GM19397 (cell line): ENCODE data around the gene SCNM1.
"Not testable (repeated sequence)": the region's sequence is repeated elsewhere in the genome, so short reads cannot be mapped to it uniquely, and the experiment has no call there.

Source experiments
- ATAC-seq: cut with Tn5 transposase; IDR thresholded peaks from one replicate; pipeline ENCODE4 v1.9.1; 2021; ENCODE audit warnings: mild to moderate bottlenecking, moderate library complexity; ENCODE audit not compliant: unreplicated experiment

The SCNM1 gene

DNA sequence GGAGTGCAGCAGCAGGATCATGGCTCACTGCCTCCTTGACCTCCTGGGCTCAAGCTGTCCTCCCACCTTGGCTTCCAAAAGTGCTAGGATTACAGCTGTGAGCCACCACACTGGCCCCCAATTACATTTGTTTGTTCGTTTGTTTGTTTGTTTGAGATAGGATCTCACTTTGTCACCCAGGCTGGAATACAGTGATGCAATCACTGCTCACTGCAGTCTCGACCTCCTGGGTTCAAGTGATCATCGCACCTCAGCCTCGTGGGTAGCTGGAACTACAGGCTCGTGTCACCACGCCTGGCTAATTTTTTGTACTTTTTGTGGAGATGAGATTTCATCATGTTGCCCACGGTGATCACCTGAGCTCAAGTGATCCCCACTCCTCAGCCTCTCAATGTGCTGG is 26.1 kb downstream of the SCNM1 start:
- ATAC-seq: no peak

DNA sequence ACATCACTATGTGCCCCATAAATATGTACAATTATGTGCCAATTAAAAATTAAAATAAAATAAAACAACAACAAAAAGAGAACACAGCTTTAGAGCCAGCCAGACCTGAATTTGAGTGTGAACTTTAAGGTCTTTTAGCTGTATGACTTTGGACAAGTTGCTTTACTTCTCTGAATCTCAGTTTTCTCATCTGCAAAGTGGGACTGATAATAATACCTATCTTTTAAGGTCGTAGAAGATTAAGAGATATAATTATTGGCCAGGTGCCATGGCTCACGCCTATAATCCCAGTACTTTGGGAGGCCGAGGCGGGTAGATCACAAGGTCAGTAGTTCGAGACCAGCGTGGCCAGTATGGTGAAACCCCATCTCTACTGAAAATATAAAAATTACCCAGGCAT is 27.4 kb downstream of the SCNM1 start:
- ATAC-seq: no peak

DNA sequence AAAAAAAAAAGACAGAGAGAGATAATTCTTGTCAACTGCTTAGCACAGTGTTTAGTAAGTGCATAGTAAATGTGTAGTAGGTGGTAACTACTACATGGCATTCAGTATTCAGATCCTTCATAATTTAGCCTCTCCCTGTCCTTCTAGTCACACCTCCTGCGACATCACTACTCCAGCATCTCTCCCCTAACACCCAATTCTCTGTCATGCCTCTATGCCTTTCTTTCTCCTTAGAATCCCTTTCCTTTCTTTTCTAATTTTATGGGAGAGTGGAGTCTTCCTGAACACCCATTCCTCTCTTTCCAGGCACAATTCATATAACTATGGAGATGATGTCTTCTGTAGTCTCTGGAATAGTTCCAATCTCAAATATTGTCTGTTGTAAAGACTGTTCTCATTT is 27.9 kb downstream of the SCNM1 start:
- ATAC-seq: no peak

DNA sequence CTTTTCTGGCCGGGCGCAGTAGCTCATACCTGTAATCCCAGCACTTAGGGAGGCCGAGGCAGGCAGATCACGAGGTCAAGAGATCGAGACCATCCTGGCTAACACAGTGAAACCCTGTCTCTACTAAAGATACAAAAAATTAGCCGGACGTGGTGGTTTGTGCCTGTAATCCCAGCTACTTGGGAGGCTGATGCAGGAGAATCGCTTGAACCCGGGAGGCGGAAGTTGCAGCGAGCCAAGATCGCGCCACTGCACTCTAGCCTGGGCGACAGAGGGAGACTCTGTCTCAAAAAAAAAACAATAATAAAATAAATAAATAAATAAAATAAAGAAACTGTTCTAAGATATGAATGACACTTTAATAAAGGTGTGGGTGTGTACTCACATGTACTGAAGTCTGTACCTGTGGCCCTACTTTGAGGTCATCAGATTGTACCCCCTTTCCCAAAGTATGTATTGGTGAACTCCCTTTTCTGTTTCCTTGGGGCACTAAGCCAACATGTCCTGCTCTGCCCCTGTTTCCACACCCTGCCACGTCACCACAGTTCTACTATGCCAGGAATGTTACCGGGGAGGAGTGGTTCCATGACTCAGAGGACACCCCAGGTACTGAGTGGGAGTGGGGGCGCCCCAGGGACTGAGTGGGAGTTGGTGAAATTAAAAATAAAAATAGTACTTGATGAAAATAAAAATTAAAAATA is 29.1 kb downstream of the SCNM1 start:
- ATAC-seq: not testable (repeated sequence)

DNA sequence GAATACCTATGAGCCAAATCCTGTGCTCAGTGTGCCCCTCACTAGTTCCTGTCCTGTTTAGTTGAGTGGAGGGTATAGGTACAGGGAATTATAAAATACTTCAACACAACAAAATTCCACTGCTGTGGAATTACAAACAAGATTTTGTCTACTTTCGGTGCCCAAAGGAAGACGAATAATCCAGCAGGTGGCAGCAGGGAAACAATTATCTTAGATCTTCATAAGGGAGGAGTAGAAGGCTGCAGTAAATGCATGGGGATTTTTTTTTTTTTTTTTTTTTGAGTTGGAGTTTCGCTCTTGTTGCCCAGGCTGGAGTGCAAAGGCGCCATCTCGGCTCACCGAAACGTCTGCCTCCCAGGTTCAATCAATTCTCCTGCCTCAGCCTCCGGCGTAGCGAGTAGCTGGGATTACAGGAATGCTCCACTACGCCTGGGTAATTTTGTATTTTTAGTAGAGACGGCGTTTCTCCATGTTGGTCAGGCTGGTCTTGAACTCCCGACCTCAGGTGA is 30.4 kb downstream of the SCNM1 start:
- ATAC-seq: no peak

DNA sequence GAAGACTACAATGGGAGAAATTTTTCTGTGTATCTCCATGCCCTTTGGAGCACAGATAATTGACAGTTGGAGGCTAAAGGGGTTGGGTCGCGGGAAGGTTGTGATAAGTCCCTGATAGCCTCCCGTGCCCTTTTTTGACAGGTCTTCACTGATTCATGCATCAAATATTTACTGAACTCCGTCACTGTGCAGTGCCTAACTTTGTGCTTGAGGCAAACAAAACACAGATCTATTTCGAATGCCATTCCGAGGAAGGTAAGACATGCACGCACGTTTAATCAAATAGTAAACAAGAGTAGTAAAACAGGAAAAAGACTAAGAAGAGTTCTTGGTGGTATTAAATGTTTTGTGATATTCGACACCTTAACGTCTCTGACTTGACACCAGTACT is 31.9 kb downstream of the SCNM1 start:
- no peak for ATAC-seq

DNA sequence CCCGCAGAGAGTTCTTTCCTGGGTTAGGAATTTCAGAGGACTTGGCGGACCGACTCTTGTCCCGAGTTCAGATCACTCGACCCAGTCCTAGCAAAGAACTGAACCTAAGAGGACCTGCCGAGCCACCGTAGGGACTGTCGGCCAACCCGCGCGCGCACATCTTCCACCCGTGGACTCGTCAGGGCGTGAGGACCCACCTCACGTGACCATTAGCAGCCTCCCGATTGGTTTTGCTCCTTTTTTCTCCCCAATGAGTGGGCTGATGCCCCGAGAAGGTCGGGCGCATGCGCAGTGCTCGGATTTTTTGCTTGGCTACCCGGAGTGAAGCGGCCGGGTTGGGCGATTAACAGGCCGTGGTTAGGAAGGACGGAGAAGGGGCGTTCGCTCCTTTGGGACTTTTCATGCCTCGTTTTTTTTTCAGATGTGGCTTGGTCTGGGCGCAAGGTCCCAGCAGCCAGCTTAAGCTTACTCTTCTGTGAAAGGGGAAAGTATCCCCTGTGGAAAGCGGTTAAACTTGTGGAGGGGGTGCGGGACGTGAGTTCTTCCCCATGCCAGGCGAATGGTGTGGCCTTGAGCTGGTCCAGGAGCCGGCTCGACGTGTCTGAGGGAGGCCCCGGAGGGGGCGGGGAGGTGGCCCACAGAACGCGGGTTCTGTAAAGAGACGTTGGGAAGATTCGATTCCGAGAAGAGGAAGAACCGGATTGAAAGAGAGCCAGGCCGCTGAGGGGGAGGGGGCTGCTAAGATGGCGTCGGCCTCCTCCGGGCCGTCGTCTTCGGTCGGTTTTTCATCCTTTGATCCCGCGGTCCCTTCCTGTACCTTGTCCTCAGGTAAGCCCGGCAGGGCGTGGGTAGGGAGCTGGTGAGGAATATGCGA is 32.5 kb downstream of the SCNM1 start, which contains the start of gene PIP5K1A:
TSS of gene PIP5K1A (plus strand) at position 299 of the 874 bp plus-strand sequence. CDS start at position 744, 445 bp downstream.
- ATAC-seq: peak; percentile 93

DNA sequence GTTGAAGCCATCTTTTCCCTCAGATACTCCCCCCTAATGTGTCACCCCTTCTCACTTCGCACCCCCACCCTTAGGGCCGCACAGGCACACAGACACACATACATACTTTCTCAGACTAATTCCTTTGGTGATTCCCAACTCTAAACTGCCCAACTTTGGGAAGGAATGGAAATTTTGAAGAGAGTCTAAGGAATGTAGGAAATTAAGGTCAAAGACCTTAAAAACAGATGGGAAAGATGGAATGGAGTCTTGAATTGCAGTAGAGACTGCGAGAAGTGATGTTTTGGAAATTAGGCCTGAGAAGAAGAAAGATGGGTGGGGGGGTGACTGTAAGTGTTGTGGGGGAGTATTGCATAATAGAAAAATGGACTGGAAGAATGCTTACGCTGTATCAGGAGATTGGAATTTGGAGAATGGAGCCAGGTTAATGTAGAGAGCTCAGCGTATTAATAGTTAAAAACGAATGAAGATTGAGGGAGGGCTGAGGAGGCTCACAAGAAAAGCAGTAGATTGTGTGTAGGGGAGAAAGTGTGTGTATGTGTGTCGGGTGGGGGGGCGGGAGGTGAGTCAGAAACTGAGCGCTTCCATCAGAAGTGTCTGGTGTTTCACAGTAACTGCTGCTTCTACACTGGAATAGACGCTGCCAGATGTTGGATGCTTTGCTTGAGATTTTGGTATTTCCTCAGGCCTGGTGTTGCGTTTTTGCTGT is 34.1 kb downstream of the SCNM1 start:
- no peak for ATAC-seq

DNA sequence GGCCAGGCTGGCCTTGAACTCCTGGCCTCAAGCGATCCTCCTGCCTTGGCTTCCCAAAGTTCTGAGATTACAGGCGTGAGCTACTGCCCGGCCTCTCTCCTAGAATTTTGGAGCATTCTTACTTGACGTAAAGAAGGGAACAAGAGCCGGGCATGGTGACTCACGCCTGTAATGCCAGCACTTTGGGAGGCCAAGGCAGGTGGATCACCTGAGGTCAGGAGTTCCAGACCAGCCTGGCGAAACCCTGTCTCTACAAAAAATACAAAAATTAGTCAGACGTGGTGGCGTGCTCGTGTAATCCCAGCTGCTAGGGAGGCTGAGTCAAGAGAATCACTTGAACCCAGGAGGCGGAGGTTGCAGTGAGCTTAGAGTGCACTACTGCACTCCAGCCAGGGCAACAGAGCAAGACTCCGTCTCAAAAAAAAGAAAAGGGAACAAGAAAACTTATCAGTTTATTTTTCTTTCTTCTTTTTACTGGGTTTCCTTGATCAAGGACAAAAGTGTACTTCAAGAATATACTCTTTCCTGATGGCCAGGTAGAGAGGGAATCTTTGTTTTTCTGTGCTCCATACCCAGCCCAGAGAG is 39.5 kb downstream of the SCNM1 start:
- ATAC-seq: not testable (repeated sequence)

DNA sequence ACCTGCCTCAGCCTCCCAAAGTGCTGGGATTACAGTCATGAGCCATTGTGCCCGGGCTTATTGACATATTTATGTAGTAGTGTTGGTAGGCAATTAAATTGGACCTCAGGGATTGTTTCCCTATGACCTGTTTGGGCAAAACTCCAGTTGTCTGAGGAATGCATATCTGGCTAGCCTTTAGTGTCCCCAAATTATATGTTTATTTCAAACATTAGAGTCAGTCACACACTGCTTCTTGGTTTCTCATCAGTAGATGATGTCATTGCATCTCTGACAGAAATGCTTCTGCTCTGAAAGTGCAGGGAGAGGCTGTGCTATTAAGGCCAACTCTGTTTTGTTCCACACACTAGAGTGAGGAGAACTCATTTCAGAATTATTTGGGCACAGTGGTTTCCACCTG is 44.9 kb downstream of the SCNM1 start:
- ATAC-seq: no peak

DNA sequence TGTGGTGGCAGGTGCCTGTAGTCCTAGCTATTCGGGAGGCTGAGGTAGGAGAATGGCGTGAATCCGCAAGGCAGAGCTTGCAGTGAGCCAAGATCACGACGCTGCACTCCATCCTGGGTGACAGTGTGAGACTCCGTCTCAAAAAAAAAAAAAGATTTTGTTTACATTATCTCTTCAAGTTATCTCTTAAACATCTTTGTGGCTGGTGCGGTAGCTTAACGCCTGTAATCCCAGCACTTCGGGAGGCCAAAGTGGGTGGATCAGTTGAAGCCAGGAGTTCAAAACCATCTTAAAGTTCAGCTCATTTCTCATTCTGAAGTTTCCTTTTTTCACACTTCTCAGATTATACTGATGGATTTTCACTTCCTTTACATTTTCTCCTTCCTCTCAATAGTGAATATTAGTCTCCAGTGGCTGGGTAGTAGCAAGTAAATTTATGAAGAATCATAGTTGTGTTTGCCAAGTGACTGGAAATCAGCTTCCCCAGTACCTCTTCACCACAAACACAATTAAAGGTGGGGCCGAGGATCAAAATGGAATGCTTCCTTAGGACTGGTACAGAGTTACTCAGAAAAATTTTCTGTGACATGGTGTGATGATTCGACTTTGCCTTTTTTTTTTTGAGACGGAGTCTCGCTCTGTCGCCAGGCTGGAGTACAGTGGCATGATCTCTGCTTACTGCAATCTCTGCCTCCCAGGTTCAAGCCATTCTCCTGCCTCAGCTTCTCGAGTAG is 46.2 kb downstream of the SCNM1 start:
- ATAC-seq: no peak

DNA sequence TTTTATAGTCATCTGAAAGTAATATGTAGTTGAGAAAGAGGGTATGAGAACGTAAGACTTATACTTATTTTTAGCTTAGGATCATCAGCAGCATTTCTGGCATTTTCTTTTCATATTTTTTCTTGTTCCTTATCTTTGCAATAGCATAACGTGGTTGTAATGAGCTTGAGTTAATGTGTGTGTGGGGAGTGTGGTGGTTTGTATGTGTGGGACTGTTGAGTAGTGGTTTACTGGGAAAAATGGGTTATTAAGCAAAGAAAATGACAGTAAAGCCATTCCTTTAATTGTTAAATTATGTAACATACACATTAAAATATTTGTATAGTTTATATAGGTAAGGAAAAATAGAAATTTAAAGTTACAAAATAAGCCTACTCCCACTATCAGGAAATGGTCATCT is 47.6 kb downstream of the SCNM1 start:
- ATAC-seq: no peak
